Nephron (organoid): ENCODE data around the gene HDAC9.

Experiments
- H3K27ac Mint-ChIP-seq, 3 experiments: 2 replicates each; pipeline ENCODE4 v1.8.0; 2020; ENCODE audit warnings: mixed read lengths in 3 of 3, mild to moderate bottlenecking in 2 of 3, moderate library complexity in 1 of 3
- H3K27me3 Mint-ChIP-seq: 2 replicates; pipeline ENCODE4 v1.8.0; 2021; ENCODE audit warnings: low read depth, mild to moderate bottlenecking, moderate library complexity, mixed read lengths
- H3K36me3 Mint-ChIP-seq: 2 replicates; pipeline ENCODE4 v1.8.0; 2020; ENCODE audit warnings: low read depth, mixed read lengths
- H3K4me1 Mint-ChIP-seq: 2 replicates; pipeline ENCODE4 v1.8.0; 2020; ENCODE audit warnings: mixed read lengths
- H3K4me3 Mint-ChIP-seq, 3 experiments: 2 replicates each; pipeline ENCODE4 v1.8.0; 2020; ENCODE audit warnings: mild to moderate bottlenecking in 3 of 3, mixed read lengths in 3 of 3, moderate library complexity in 2 of 3
- H3K9me3 Mint-ChIP-seq: 2 replicates; pipeline ENCODE4 v1.8.0; 2020; ENCODE audit warnings: mixed read lengths
- TF ChIP-seq, protein P1 (sequence below), 3 experiments: fragments of 200-600 bp; sonication (generic); IDR thresholded peaks; one replicate each; pipeline ENCODE4 v1.5.0; 2021; ENCODE audit warnings: antibody characterized with exemption in 3 of 3; ENCODE audit not compliant: unreplicated experiment in 3 of 3

HDAC9 gene

GRCh38 chr7:18529239-18529638, 33.7 kb downstream of the HDAC9 start:
- Mint-ChIP-seq H3K27ac (no peak overlapping the region), H3K9me3 (no peaks in the 10 kb centered on the region), H3K4me3 (no peak overlapping the region), H3K4me1 (peaks cover 5% of the 10 kb centered on the region), H3K27me3 (no peaks in the 10 kb centered on the region), H3K36me3 (no peaks in the 10 kb centered on the region)
- TF ChIP-seq, protein P1, sequence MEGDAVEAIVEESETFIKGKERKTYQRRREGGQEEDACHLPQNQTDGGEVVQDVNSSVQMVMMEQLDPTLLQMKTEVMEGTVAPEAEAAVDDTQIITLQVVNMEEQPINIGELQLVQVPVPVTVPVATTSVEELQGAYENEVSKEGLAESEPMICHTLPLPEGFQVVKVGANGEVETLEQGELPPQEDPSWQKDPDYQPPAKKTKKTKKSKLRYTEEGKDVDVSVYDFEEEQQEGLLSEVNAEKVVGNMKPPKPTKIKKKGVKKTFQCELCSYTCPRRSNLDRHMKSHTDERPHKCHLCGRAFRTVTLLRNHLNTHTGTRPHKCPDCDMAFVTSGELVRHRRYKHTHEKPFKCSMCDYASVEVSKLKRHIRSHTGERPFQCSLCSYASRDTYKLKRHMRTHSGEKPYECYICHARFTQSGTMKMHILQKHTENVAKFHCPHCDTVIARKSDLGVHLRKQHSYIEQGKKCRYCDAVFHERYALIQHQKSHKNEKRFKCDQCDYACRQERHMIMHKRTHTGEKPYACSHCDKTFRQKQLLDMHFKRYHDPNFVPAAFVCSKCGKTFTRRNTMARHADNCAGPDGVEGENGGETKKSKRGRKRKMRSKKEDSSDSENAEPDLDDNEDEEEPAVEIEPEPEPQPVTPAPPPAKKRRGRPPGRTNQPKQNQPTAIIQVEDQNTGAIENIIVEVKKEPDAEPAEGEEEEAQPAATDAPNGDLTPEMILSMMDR (IDR thresholded peaks at IDR 0.05; ENCODE audit: unreplicated experiment in 3 of 3), result no peak

- Mint-ChIP-seq H3K27me3 (no peaks in the 10 kb centered on the region), H3K9me3 (no peaks in the 10 kb centered on the region), H3K4me3 (no peak overlapping the region), H3K4me1 (peaks cover 5% of the 10 kb centered on the region), H3K36me3 (no peaks in the 10 kb centered on the region), H3K27ac (no peak overlapping the region)
- TF ChIP-seq, protein P1 (IDR thresholded peaks at IDR 0.05; ENCODE audit: unreplicated experiment in 3 of 3), result no peak
These were observed 35.0 kb downstream of the HDAC9 start for GRCh38 chr7:18530224-18531179.

DNA sequence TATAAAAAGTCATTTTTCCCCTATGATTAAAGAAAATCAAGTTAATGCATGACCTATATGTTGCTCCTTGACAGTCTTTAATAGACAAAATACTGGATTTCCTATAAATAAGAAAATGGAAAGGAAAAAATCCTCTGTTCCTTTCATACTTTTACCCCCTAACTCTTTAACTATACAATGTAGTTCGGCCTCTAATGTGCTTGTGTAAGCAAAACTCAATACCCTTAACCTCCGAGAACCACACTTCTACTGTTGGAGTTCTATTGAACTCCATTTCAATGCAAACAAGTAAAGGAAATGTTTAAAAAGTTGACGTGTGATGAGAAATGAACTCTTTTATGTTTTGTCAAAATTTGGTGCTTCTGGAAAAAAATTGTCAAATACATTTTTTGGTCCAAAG, 36.0 kb downstream of the HDAC9 start:
- TF ChIP-seq, protein P1 (IDR thresholded peaks at IDR 0.05; ENCODE audit: unreplicated experiment in 3 of 3), result no peak
- no peaks in the 10 kb centered on the region for H3K9me3 Mint-ChIP-seq
- H3K4me1 Mint-ChIP-seq, result peaks cover 8% of the 10 kb centered on the region
- no peaks in the 10 kb centered on the region for H3K27me3 Mint-ChIP-seq
- no peak overlapping the region for H3K4me3 Mint-ChIP-seq
- H3K36me3 Mint-ChIP-seq, result no peaks in the 10 kb centered on the region
- no peak overlapping the region for H3K27ac Mint-ChIP-seq

GRCh38 chr7:18532813-18533212, 37.3 kb downstream of the HDAC9 start:
- H3K4me1 Mint-ChIP-seq, result peaks cover 16% of the 10 kb centered on the region
- H3K4me3 Mint-ChIP-seq, result no peak overlapping the region
- no peak overlapping the region for H3K27ac Mint-ChIP-seq
- no peaks in the 10 kb centered on the region for H3K36me3 Mint-ChIP-seq
- H3K27me3 Mint-ChIP-seq, result no peaks in the 10 kb centered on the region
- no peaks in the 10 kb centered on the region for H3K9me3 Mint-ChIP-seq
- TF ChIP-seq, protein P1 (IDR thresholded peaks at IDR 0.05; ENCODE audit: unreplicated experiment in 3 of 3), result no peak

DNA sequence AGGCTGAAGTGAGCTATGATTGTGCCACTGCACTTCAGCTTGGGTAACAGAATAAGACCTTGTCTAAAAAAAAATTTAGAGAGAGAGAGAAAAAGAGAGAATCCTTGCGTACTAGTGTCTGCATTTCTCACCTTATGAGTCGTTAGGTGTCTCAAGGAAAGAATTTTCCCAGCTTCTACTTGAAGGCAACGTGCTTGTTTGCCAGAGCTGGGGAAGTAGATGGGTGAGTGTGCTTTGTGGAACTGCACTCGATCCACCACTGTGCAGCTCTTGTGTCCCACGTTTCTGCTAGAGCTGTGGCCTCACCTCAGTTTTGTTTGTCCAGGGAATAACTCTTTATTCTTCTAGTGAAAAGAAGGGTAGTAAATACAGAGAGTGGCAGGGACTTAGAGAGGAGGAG, 38.9 kb downstream of the HDAC9 start:
- Mint-ChIP-seq H3K9me3 (no peaks in the 10 kb centered on the region), H3K4me1 (peaks cover 25% of the 10 kb centered on the region), H3K36me3 (no peaks in the 10 kb centered on the region), H3K4me3 (no peak overlapping the region), H3K27me3 (no peaks in the 10 kb centered on the region), H3K27ac (no peak overlapping the region)
- TF ChIP-seq, protein P1 (IDR thresholded peaks at IDR 0.05; ENCODE audit: unreplicated experiment in 3 of 3), result no peak
